Liver (tissue), 9 donors: Measurements from ENCODE around the gene ELF2. TPM values are rescaled to one million over a fixed set of nuclear protein-coding genes. Genes with fewer than 3 reads are reported as not detected.
A peak's percentile ranks its signal among the peaks of the same experiment; 100 is the strongest.

Experiments
- DNase-seq: peaks from one replicate; pipeline ENCODE4 v3.0.0-alpha.2; 2017; ENCODE audit warnings: low spot score
- H3K27ac ChIP-seq, 2 donors: one replicate each; pipeline ENCODE4 v1.7.0; 2013; ENCODE audit warnings: inconsistent platforms in 2 of 2, low read length in 2 of 2, control low read depth in 1 of 2, low read depth in 1 of 2, mild to moderate bottlenecking in 1 of 2
- H3K27me3 ChIP-seq, 4 donors: one replicate each; pipeline versions ENCODE4 v1.6.1 to v1.7.0; 2013; ENCODE audit warnings: low read length in 3 of 4, inconsistent platforms in 1 of 4, mild to moderate bottlenecking in 1 of 4, moderate library complexity in 1 of 4; ENCODE audit not compliant: control insufficient read depth in 4 of 4, insufficient read depth in 4 of 4
- H3K36me3 ChIP-seq, 4 donors: one replicate each; pipeline versions ENCODE4 v1.6.1 to v1.7.0; 2013; ENCODE audit warnings: low read length in 3 of 4, mild to moderate bottlenecking in 3 of 4, low read depth in 1 of 4, moderate library complexity in 1 of 4; ENCODE audit not compliant: control insufficient read depth in 4 of 4, insufficient read depth in 3 of 4
- H3K4me1 ChIP-seq, 4 donors: one replicate each; pipeline versions ENCODE4 v1.6.1 to v1.7.0; 2013; ENCODE audit warnings: low read length in 3 of 4, mild to moderate bottlenecking in 3 of 4, moderate library complexity in 1 of 4; ENCODE audit not compliant: control insufficient read depth in 4 of 4, insufficient read depth in 4 of 4
- H3K4me3 ChIP-seq, 3 donors: one replicate each; pipeline versions ENCODE4 v1.6.1 to v1.7.0; 2013; ENCODE audit warnings: low read length in 3 of 3, control low read depth in 1 of 3, low read depth in 1 of 3, mild to moderate bottlenecking in 1 of 3
- H3K9ac ChIP-seq, 2 donors: one replicate each; pipeline ENCODE4 v1.7.0; 2013; ENCODE audit warnings: low read length in 2 of 2, mild to moderate bottlenecking in 2 of 2, moderate library complexity in 2 of 2, control low read depth in 1 of 2, low read depth in 1 of 2
- H3K9me3 ChIP-seq, 4 donors: one replicate each; pipeline versions ENCODE4 v1.6.1 to v1.7.0; 2013; ENCODE audit warnings: low read length in 3 of 4; ENCODE audit not compliant: control insufficient read depth in 4 of 4
- ATF3 ChIP-seq: IDR thresholded peaks from 2 replicates; pipeline ENCODE4 v1.6.1; 2016; ENCODE audit warnings: antibody characterized with exemption
- CTCF ChIP-seq: fragments of 150-350 bp; IDR thresholded peaks from 2 replicates; pipeline ENCODE4 v1.5.1; 2017; ENCODE audit warnings: improper control_type of control experiment, low read depth, low read length; ENCODE audit not compliant: missing input control
- EGR1 ChIP-seq, 2 donors: IDR thresholded peaks; 2 replicates each; pipeline ENCODE4 v1.6.1; 2016 to 2018; ENCODE audit warnings: antibody characterized with exemption in 2 of 2, low read depth in 2 of 2
- FOXA2 ChIP-seq: IDR thresholded peaks from 2 replicates; pipeline ENCODE4 v1.6.1; 2016; ENCODE audit warnings: antibody characterized with exemption
- GABPA ChIP-seq, 2 donors: IDR thresholded peaks in 1 of 2; conservative IDR thresholded peaks in 1 of 2; 2 replicates each; pipeline ENCODE4 v1.6.1; 2016; ENCODE audit warnings: antibody characterized with exemption in 2 of 2, mild to moderate bottlenecking in 1 of 2, moderate library complexity in 1 of 2
- HNF4A ChIP-seq, 2 donors: conservative IDR thresholded peaks; 2 replicates each; pipeline ENCODE4 v1.6.1; 2016; ENCODE audit warnings: antibody characterized with exemption in 2 of 2, mild to moderate bottlenecking in 2 of 2
- HNF4G ChIP-seq: IDR thresholded peaks from 2 replicates; pipeline ENCODE4 v1.6.1; 2016; ENCODE audit warnings: antibody characterized with exemption
- JUND ChIP-seq, 2 donors: IDR thresholded peaks; 2 replicates each; pipeline ENCODE4 v1.6.1; 2016; ENCODE audit warnings: antibody characterized with exemption in 2 of 2
- MAX ChIP-seq: IDR thresholded peaks from 2 replicates; pipeline ENCODE4 v1.6.1; 2016; ENCODE audit warnings: antibody characterized with exemption
- NR2F2 ChIP-seq: IDR thresholded peaks from 2 replicates; pipeline ENCODE4 v1.6.1; 2016; ENCODE audit warnings: antibody characterized with exemption
- RAD21 ChIP-seq, 2 donors: IDR thresholded peaks; 2 replicates each; pipeline ENCODE4 v1.6.1; 2016; ENCODE audit warnings: antibody characterized with exemption in 2 of 2, mild to moderate bottlenecking in 2 of 2
- REST ChIP-seq: IDR thresholded peaks from 2 replicates; pipeline ENCODE4 v1.6.1; 2016; ENCODE audit warnings: antibody characterized with exemption, mild to moderate bottlenecking
- RXRA ChIP-seq, 2 donors: IDR thresholded peaks; 2 replicates each; pipeline ENCODE4 v1.6.1; 2017 to 2018; ENCODE audit warnings: antibody characterized with exemption in 2 of 2, mild to moderate bottlenecking in 1 of 2
- SP1 ChIP-seq: IDR thresholded peaks from 2 replicates; pipeline ENCODE4 v1.6.1; 2018; ENCODE audit warnings: antibody characterized with exemption, mild to moderate bottlenecking
- TAF1 ChIP-seq: conservative IDR thresholded peaks from 2 replicates; pipeline ENCODE4 v1.6.1; 2016; ENCODE audit warnings: antibody characterized with exemption, mild to moderate bottlenecking
- YY1 ChIP-seq: IDR thresholded peaks from 2 replicates; pipeline ENCODE4 v1.6.1; 2016; ENCODE audit warnings: antibody characterized with exemption, mild to moderate bottlenecking
- ZBTB33 ChIP-seq: IDR thresholded peaks from 2 replicates; pipeline ENCODE4 v1.6.1; 2016; ENCODE audit warnings: antibody characterized with exemption
- WGBS: extraction: QIAGEN DNeasy Blood & Tissue Kit; methylation state at CpG from one replicate; pipeline ENCODE4 v1.1.7; 2013; 5-methylcytosine and 5-hydroxymethylcytosine counted together
- polyA plus RNA-seq, 2 donors: library from polyadenylated mRNA; stranded (reverse) in 1 of 2; unstranded in 1 of 2; fragments of 200-250 nt in 1 of 2; fragments of >200 nt in 1 of 2; fragmentation: Nextera tagmentation in 1 of 2; extraction: Ambion mirVana in 1 of 2; gene quantifications; one replicate each; pipeline versions ENCODE4 v1.2.1 to v1.2.3, GENCODE V29; 2013 to 2015
- total RNA-seq, 2 donors: library from RNA; depleted of rRNA; stranded (reverse); fragments of >200 nt; gene quantifications; one replicate each; pipeline ENCODE4 v1.2.3, GENCODE V29; 2014
- donor health status: healthy.
- donor health status: healthy.
- donor health status: healthy.
- donor health status: healthy.
- donor health status: healthy.

ELF2 gene
- total and polyA plus RNA-seq, 4 donors = 8.1 to 35.3 (median 24.1) TPM

- no peak for DNase-seq
- TF ChIP-seq NR2F2 (no peak), MAX (no peak), SP1 (no peak), ATF3 (no peak), TAF1 (no peak), HNF4A (conservative IDR thresholded peaks at IDR 0.05) (no peak), JUND (IDR thresholded peaks at IDR 0.05) (no peak)
- peak overlapping the region; percentile 45 to 74 for H3K27ac ChIP-seq
- H3K27me3 ChIP-seq = no peaks in the 10 kb centered on the region
- no peak overlapping the region for H3K4me3 ChIP-seq
- peak overlapping the region; percentile 6 to 71 for H3K9ac ChIP-seq
- no peaks in the 10 kb centered on the region for H3K36me3 ChIP-seq
- H3K9me3 ChIP-seq = no peaks in the 10 kb centered on the region
- peaks cover 4 to 19% (median 15%) of the 10 kb centered on the region in 4 donors for H3K4me1 ChIP-seq
- WGBS = 66% methylated on average over 5 of the region's 5 CpGs
Observed at GRCh38 chr4:139027776-139028175, 149.2 kb downstream of the ELF2 start.

GRCh38 chr4:139025841-139026240, 151.2 kb downstream of the ELF2 start:
- no peak for DNase-seq
- no peaks in the 10 kb centered on the region for H3K27me3 ChIP-seq
- no peak overlapping the region for H3K4me3 ChIP-seq
- H3K36me3 ChIP-seq = peaks cover 0 to 1% (median 0%) of the 10 kb centered on the region in 4 donors
- no peaks in the 10 kb centered on the region for H3K9me3 ChIP-seq
- H3K4me1 ChIP-seq = peaks cover 4 to 19% (median 15%) of the 10 kb centered on the region in 4 donors
- no peak overlapping the region for H3K9ac ChIP-seq
- no peak for TF ChIP-seq RAD21 (IDR thresholded peaks at IDR 0.05)
- 96% methylated on average over 1 of the region's 1 CpG for WGBS
- H3K27ac ChIP-seq = no peak overlapping the region

- H3K9ac ChIP-seq = no peak overlapping the region
- DNase-seq = no peak
- H3K9me3 ChIP-seq = no peaks in the 10 kb centered on the region
- H3K4me1 ChIP-seq = peaks cover 9 to 25% (median 18%) of the 10 kb centered on the region in 4 donors
- TF ChIP-seq FOXA2 (no peak), MAX (no peak), CTCF (no peak), RXRA (IDR thresholded peaks at IDR 0.05) (no peak), SP1 (no peak), ZBTB33 (no peak), REST (no peak), YY1 (no peak), EGR1 (IDR thresholded peaks at IDR 0.05; ENCODE audit: low read depth in 2 of 2) (no peak), NR2F2 (no peak), JUND (IDR thresholded peaks at IDR 0.05) (no peak), GABPA (IDR thresholded peaks at IDR 0.05 in 1 of 2, conservative IDR thresholded peaks at IDR 0.05 in 1 of 2) (no peak), HNF4G (no peak)
- no peaks in the 10 kb centered on the region for H3K27me3 ChIP-seq
- no peak overlapping the region for H3K4me3 ChIP-seq
- H3K27ac ChIP-seq = no peak overlapping the region
- WGBS = 95% methylated on average over 9 of the region's 9 CpGs
- peaks cover 0 to 1% (median 0%) of the 10 kb centered on the region in 4 donors for H3K36me3 ChIP-seq
Observed at GRCh38 chr4:139024686-139025085, 152.3 kb downstream of the ELF2 start.
